ENCODE results near the gene ZBTB16. TPM values are rescaled to one million over a fixed set of nuclear protein-coding genes. Genes with fewer than 3 reads are reported as not detected.

ZBTB16 gene
- total and polyA plus RNA-seq, 2 of the 4 experiments (the other 2 are of a cell fraction), result not detected

- ATAC-seq (ENCODE audit: low read depth), result no peak
- Histone ChIP-seq H3K23ac (ENCODE audit: low read depth, low read length) (no peak overlapping the region), H3K4ac (ENCODE audit: low read depth, low read length) (no peak overlapping the region), H2AK9ac (replicated peaks; ENCODE audit: low read depth, low read length, poor library complexity) (no peak overlapping the region), H4K91ac (ENCODE audit: insufficient read depth, low read depth, low read length) (no peak overlapping the region), H2BK15ac (ENCODE audit: low read depth, low read length) (no peak overlapping the region), H2BK5ac (ENCODE audit: low read depth, low read length, poor library complexity, severe bottlenecking) (no peak overlapping the region), H3K36me3 (ENCODE audit: control insufficient read depth, insufficient read depth, low read length) (no peaks in the 10 kb centered on the region), H3K9me3 (ENCODE audit: control insufficient read depth, insufficient read depth, low read length) (no peaks in the 10 kb centered on the region), H3K9ac (ENCODE audit: low read depth, low read length) (no peak overlapping the region), H3K27ac (ENCODE audit: insufficient read depth, low read length) (no peak overlapping the region), H2AFZ (replicated peaks; ENCODE audit: low read length, poor library complexity) (no peak overlapping the region), H3K56ac (ENCODE audit: extremely low read depth, insufficient read depth, low read length) (no peak overlapping the region), H4K8ac (ENCODE audit: low read depth in 2 of 2, low read length in 2 of 2) (no peak overlapping the region), H3K4me3 (ENCODE audit: insufficient read depth, low read depth, low read length) (no peak overlapping the region), H3K27me3 (ENCODE audit: control insufficient read depth, insufficient read depth, low read length) (peaks cover 57% of the 10 kb centered on the region), H4K20me1 (ENCODE audit: insufficient read depth, low read length) (no peaks in the 10 kb centered on the region), H3K18ac (ENCODE audit: low read depth, low read length) (no peak overlapping the region), H2AK5ac (ENCODE audit: low read depth, low read length) (no peak overlapping the region), H2BK120ac (ENCODE audit: low read depth, low read length) (no peak overlapping the region), H2BK20ac (ENCODE audit: low read depth, low read length) (no peak overlapping the region), H3K79me1 (ENCODE audit: low read depth in 1 of 2, low read length in 2 of 2) (no peaks in the 10 kb centered on the region), H3K14ac (replicated peaks; ENCODE audit: low read depth, low read length) (no peak overlapping the region), H3K9me1 (ENCODE audit: insufficient read depth, low read length) (no peaks in the 10 kb centered on the region), H4K5ac (ENCODE audit: low read depth, low read length) (no peak overlapping the region), H3K4me2 (ENCODE audit: low read depth, low read length) (no peak overlapping the region), H3K4me1 (ENCODE audit: control insufficient read depth, insufficient read depth, low read length) (peaks cover 1% of the 10 kb centered on the region; the same call in 1 of the 2 replicates)
- CTCF ChIA-PET, result no interaction called here
- in situ Hi-C loops (cut with MboI; ENCODE audit: low sequenced_read_pairs), result no loop called here
- dilution Hi-C loops (cut with HindIII; ENCODE audit: low sequenced_read_pairs, unreplicated experiment), result no loop called here
- WGBS, 2 experiments (ENCODE audit: extremely low coverage in 2 of 2, insufficient read length in 1 of 2), result 67% methylated on average over 1 of the region's 8 CpGs; no CpG with 5 or more reads in 1 of the 2 experiments
- TF ChIP-seq RCOR1 (IDR thresholded peaks at IDR 0.05; ENCODE audit: insufficient replicate concordance, low read length), result no peak
- DNase-seq, result no peak
- intact Hi-C loops (cut with micrococcal nuclease), result no loop called here
- POLR2A ChIA-PET (ENCODE audit: unreplicated experiment), result no interaction called here
- BruUV-seq (replicated peaks), result no TSS peak
Measured at GRCh38 chr11:114063829-114064201, 4.3 kb downstream of the ZBTB16 start.

All from IMR-90 (cell line).